Lung (tissue), 12 donors: ENCODE results near the gene EMD. TPM values are rescaled to one million over a fixed set of nuclear protein-coding genes. Genes with fewer than 3 reads are reported as not detected.

Source experiments
- ATAC-seq: fragments of 200-7000 bp; cut with Tn5 transposase; one replicate; pipeline ENCODE4 v1.9.1; 2020; ENCODE audit warnings: moderate number of reproducible peaks; ENCODE audit not compliant: insufficient read depth, low FRiP score
- DNase-seq, 3 donors: peaks; one replicate each; pipeline ENCODE4 v3.0.0-alpha.2; 2013 to 2017
- H3K27ac ChIP-seq, 2 donors: one replicate each; pipeline ENCODE4 v1.5.1; 2013; ENCODE audit warnings: mild to moderate bottlenecking in 2 of 2, moderate library complexity in 2 of 2, control low read depth in 1 of 2, inconsistent platforms in 1 of 2, low read depth in 1 of 2, low read length in 1 of 2
- H3K27me3 ChIP-seq, 3 donors: one replicate each; pipeline ENCODE4 v1.5.1; 2013; ENCODE audit warnings: low read length in 2 of 3; ENCODE audit not compliant: control insufficient read depth in 3 of 3, insufficient read depth in 3 of 3
- H3K36me3 ChIP-seq, 4 donors: one replicate each; pipeline ENCODE4 v1.5.1; 2013; ENCODE audit warnings: low read length in 4 of 4, mild to moderate bottlenecking in 1 of 4, moderate library complexity in 1 of 4; ENCODE audit not compliant: control insufficient read depth in 4 of 4, insufficient read depth in 4 of 4
- H3K4me1 ChIP-seq, 5 donors: one replicate each; pipeline ENCODE4 v1.5.1; 2013; ENCODE audit warnings: low read length in 5 of 5, mild to moderate bottlenecking in 2 of 5, moderate library complexity in 1 of 5; ENCODE audit not compliant: control insufficient read depth in 5 of 5, insufficient read depth in 5 of 5
- H3K4me3 ChIP-seq: one replicate; pipeline ENCODE4 v1.5.1; 2013; ENCODE audit warnings: mild to moderate bottlenecking, control low read depth, moderate library complexity
- H3K9ac ChIP-seq, 2 donors: one replicate each; pipeline ENCODE4 v1.5.1; 2013; ENCODE audit warnings: low read length in 2 of 2, control low read depth in 1 of 2; ENCODE audit not compliant: insufficient read depth in 1 of 2
- H3K9me3 ChIP-seq, 4 donors: one replicate each; pipeline ENCODE4 v1.5.1; 2013; ENCODE audit warnings: low read length in 3 of 4, mild to moderate bottlenecking in 1 of 4, moderate library complexity in 1 of 4; ENCODE audit not compliant: control insufficient read depth in 4 of 4, insufficient read depth in 3 of 4
- WGBS, 2 donors: extraction: QIAGEN DNeasy Blood & Tissue Kit; methylation state at CpG; one replicate each; pipeline ENCODE4 v1.1.7; 2013; 5-methylcytosine and 5-hydroxymethylcytosine counted together
- polyA plus RNA-seq, 2 donors: library from polyadenylated mRNA; stranded (reverse); fragments of 200-250 nt; gene quantifications; one replicate each; pipeline ENCODE4 v1.2.1, GENCODE V29; 2013
- total RNA-seq, 2 donors: library from RNA; depleted of rRNA in 1 of 2; stranded (reverse); fragments of >200 nt in 1 of 2; gene quantifications; one replicate each; pipeline ENCODE4 v1.2.1, GENCODE V29; 2014 to 2021
- TF ChIP-seq, protein P1 (sequence below): IDR thresholded peaks from 2 replicates; pipeline ENCODE4 v1.5.1; 2012; ENCODE audit warnings: mild to moderate bottlenecking; ENCODE audit errors: control extremely low read depth, extremely low read depth
- donor health status: control.
- donor health status: control.
- donor health status: Bipolar disorder and iron deficiency.
- donor health status: healthy.
- donor health status: DM: yes; HTN: yes; CAD: no.

Gene EMD
- total and polyA plus RNA-seq, 4 donors, result 33.0 to 108 (median 74.8) TPM

DNA sequence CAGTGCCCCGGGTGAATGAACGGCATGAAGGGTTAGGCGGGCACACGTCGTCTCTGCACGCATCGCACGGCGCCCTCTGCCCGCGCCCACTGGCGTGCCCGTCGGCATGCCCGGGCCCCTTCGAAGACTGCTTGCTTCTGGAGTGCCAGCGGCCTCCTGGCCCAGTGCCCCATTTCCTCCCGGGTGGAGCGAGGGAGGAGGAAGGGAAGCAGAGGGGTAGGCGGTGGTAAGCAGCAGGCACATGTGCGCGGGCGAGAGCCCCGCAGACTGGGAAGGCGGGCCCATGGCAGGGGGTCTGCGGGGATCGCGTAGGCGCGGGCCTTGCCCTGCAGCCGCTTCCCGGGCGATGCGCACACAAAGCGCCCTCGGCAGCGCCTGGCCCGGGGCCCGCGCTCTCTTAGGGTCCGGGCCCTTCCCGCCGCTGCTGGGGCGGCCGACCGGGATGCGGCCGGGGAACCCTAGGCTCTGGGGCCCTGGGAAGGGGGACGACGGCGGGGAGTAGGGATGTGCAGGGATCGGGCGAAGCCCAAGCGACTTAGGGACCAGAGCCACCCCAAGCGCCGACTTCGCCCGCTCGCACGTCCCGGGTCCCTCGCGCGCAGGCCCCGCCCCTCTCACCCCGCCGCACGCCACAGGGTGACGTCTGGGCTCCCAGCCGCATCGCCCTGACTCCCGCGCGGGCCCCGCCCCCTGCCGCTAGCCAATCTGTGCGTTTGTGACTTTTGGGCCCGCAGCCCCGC, 866 bp upstream of the EMD start:
- WGBS, 2 donors, result 0 to 39% methylated on average over 4 to 79 of the region's 79 CpGs
- no peak for ATAC-seq
- DNase-seq, result peak; percentile 69 to 76 (median 72)
- H3K4me1 ChIP-seq, result peaks cover 0 to 20% (median 2%) of the 10 kb centered on the region in 5 donors
- peaks cover 0 to 4% (median 0%) of the 10 kb centered on the region in 4 donors for H3K9me3 ChIP-seq
- peak overlapping the region in 1 of 2 donors; percentile 63 for H3K9ac ChIP-seq
- peak overlapping the region; percentile 0 for H3K4me3 ChIP-seq
- peak overlapping the region; percentile 89 to 97 for H3K27ac ChIP-seq
- no peaks in the 10 kb centered on the region for H3K27me3 ChIP-seq
- H3K36me3 ChIP-seq, result peaks cover 0 to 6% (median under 1%) of the 10 kb centered on the region in 4 donors
- TF ChIP-seq, protein P1, sequence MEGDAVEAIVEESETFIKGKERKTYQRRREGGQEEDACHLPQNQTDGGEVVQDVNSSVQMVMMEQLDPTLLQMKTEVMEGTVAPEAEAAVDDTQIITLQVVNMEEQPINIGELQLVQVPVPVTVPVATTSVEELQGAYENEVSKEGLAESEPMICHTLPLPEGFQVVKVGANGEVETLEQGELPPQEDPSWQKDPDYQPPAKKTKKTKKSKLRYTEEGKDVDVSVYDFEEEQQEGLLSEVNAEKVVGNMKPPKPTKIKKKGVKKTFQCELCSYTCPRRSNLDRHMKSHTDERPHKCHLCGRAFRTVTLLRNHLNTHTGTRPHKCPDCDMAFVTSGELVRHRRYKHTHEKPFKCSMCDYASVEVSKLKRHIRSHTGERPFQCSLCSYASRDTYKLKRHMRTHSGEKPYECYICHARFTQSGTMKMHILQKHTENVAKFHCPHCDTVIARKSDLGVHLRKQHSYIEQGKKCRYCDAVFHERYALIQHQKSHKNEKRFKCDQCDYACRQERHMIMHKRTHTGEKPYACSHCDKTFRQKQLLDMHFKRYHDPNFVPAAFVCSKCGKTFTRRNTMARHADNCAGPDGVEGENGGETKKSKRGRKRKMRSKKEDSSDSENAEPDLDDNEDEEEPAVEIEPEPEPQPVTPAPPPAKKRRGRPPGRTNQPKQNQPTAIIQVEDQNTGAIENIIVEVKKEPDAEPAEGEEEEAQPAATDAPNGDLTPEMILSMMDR, result no peak

DNA sequence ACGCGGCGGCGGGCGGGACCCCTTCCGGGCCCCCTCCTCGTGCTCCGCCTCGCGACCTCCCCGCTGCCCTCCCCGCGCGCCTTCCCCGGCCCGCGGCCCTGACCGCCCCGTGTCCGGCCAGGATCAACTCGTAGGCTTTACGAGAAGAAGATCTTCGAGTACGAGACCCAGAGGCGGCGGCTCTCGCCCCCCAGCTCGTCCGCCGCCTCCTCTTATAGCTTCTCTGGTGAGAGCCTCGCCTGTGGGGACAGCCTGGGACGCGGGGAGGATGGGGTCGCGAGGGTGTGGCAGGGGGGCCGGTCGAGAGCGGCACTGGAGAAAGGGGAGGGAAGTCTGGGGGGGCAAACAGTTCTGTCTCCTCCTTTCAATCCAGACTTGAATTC, 465 bp downstream of the EMD start:
- H3K36me3 ChIP-seq, result peaks cover 0 to 6% (median under 1%) of the 10 kb centered on the region in 4 donors
- DNase-seq (peak in 1 of 3 donors; percentile 29), ATAC-seq (no peak)
- peak overlapping the region; percentile 77 to 86 for H3K9ac ChIP-seq
- peak overlapping the region; percentile 68 for H3K4me3 ChIP-seq
- H3K27ac ChIP-seq, result peak overlapping the region; percentile 97 to 99
- peaks cover 0 to 4% (median 0%) of the 10 kb centered on the region in 4 donors for H3K9me3 ChIP-seq
- 1 to 37% methylated on average over 15 to 38 of the region's 38 CpGs for WGBS, 2 donors
- TF ChIP-seq, protein P1, result no peak
- H3K4me1 ChIP-seq, result peaks cover 0 to 13% (median 5%) of the 10 kb centered on the region in 5 donors
- no peaks in the 10 kb centered on the region for H3K27me3 ChIP-seq

DNA sequence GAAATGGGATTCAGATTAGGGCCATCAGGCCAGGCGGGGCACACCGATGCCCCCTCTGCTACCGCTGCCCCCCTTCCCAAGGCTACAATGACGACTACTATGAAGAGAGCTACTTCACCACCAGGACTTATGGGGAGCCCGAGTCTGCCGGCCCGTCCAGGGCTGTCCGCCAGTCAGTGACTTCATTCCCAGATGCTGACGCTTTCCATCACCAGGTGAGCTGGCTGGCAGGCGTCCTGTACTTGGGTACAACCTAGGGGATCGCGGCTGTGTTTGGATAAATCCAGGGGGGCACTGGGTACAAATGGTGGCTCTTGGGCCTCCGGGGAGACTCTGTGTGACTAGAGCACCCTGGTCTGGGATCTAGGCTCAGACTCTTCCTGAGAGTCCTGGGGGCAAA, 1.1 kb downstream of the EMD start:
- ATAC-seq (no peak), DNase-seq (no peak)
- Histone ChIP-seq H3K9ac (peak overlapping the region; percentile 77 to 86), H3K4me3 (peak overlapping the region; percentile 68), H3K36me3 (peaks cover 0 to 6% (median under 1%) of the 10 kb centered on the region in 4 donors), H3K4me1 (peaks cover 0 to 9% (median 5%) of the 10 kb centered on the region in 5 donors), H3K27ac (peak overlapping the region; percentile 97 to 99), H3K27me3 (no peaks in the 10 kb centered on the region), H3K9me3 (peaks cover 0 to 4% (median 0%) of the 10 kb centered on the region in 4 donors)
- TF ChIP-seq, protein P1, result no peak
- WGBS, 2 donors, result 57 to 59% methylated on average over 13 of the region's 13 CpGs
